ENCODE data around the gene NRARP. TPM values are rescaled to one million over a fixed set of nuclear protein-coding genes. Genes with fewer than 3 reads are reported as not detected.
A peak's percentile ranks its signal among the peaks of the same experiment; 100 is the strongest.

The NRARP gene
- polyA plus RNA-seq, 1 donor: 32.4 TPM

DNA sequence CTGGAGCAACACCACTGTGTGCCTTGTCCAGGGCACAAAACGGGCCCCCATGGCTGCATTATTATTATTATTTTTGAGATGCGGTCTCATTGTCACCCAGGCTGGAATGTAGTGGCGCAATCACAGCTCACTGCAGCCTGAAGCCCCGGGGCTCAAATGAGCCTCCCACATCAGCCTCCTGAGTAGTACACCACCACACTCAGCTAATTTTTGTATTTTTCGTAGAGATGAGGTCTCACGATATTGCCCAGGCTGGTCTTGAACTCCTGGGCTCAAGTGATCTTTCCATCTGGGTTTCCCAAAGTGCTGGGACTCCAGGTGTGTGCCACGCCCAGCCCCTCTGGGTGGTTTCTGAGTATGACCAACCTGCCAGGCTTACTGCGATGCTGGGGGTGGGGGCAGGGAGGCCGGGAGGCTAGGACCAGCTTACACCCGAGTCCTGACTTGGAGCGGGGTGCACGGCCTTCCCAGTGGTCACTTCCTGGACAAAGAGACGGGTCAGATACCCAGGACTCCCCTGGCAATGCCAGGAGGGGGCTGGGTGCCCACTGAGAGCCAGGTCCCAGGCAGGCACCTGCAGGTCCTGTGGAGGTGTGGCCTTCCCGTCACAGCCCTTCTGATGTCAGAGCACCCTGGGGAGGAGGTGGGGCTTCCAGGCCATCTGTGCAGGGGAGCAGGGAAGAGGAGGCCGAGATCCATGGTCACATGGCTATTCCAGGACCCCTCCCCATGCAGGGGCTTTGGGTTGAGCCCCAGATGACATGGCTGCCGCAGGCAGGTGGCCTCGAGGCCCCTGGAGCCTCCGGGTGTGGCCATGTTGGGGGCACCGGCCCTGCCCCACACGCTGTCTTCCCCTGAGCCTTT is 8.3 kb upstream of the NRARP start:
- DNase-seq: peak in 1 of 2 donors; percentile 84
- Histone ChIP-seq H3K27ac (ENCODE audit: low read length) (peak overlapping the region; percentile 97), H3K4me3 (ENCODE audit: low read length) (no peak overlapping the region), H3K36me3 (ENCODE audit: control insufficient read depth, insufficient read depth, low read length) (no peaks in the 10 kb centered on the region), H3K9me3 (ENCODE audit: control insufficient read depth, low read depth, low read length) (peaks cover 6% of the 10 kb centered on the region), H3K27me3 (ENCODE audit: control insufficient read depth, insufficient read depth, low read length) (no peaks in the 10 kb centered on the region), H3K4me1 (ENCODE audit: control insufficient read depth, insufficient read depth, low read length) (peaks cover 90% of the 10 kb centered on the region)
- no CpG with 5 or more reads among the region's 20 CpGs for WGBS (ENCODE audit: insufficient coverage, low lambda C conversion rate)

DNA sequence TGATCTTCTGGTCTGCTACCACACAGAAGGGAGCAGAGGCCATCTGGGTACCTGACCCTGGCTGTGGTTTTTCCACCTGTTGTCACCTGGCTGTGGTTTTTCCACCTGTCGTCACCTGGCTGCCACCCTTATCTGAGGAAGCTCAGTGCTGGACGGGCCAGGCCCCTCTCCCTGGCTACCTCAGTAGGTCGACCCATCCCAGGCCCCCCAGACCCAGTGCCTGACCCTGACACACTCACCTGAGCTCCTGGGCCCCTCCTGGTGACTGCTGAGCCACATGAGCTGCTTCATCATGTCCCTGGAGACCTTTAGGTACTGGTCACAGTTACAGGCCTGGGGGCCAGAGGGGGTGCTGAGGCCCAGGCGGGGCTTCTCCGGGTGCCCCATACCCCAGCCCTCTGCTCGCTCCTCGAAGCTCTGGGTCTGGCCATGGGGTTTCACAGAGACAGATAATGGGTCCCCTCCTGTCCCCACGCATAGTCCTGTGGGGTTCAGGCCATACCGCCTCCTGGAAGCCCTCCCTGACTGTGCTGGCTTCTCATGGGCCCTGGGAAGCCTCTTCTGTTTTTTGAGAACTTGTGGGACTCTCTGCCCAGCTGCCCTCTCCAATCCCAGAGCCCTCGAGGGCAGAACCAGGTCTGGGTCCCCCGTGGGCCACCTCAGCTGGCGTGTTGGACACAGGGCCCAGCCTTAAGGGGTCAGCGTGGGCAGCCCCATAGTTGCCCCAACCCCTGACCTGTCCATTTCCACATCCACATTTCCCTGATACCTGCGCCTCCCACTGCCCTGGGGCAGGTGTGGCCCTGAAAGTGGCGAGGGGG is 7.5 kb upstream of the NRARP start:
- no peak for DNase-seq
- Histone ChIP-seq H3K4me3 (ENCODE audit: low read length) (no peak overlapping the region), H3K36me3 (ENCODE audit: control insufficient read depth, insufficient read depth, low read length) (no peaks in the 10 kb centered on the region), H3K4me1 (ENCODE audit: control insufficient read depth, insufficient read depth, low read length) (peaks cover 89% of the 10 kb centered on the region), H3K27ac (ENCODE audit: low read length) (peak overlapping the region; percentile 97), H3K27me3 (ENCODE audit: control insufficient read depth, insufficient read depth, low read length) (no peaks in the 10 kb centered on the region), H3K9me3 (ENCODE audit: control insufficient read depth, low read depth, low read length) (peaks cover 2% of the 10 kb centered on the region)
- no CpG with 5 or more reads among the region's 15 CpGs for WGBS (ENCODE audit: insufficient coverage, low lambda C conversion rate)

DNA sequence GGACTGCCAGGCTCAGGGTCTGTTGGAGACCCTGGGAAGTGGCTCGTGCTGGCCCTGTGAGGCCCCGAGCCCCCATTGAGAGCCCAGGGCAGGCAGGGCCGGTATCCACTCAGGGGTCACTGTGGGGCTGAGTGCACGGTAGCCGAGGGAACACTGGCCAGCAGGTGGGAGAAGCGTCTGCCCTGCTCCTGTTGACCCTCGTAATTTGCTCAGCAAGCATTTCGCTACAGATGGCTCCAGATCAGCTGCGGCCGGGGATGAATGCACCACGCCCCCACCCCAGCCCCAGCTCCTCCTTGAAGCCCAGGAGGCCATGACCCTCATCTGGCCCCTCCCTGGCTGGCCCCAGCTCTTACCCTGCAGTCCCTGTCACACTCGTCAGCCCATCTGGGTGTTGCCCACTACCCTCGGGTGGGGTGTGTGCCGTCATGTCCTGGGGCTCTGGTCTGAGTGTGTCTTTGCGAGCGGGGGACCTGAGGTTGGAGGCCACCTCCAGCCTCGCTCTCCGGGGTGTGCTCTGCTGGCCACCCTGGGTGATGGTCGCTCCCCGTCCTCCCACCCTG is 6.1 kb upstream of the NRARP start:
- H3K27ac ChIP-seq (ENCODE audit: low read length): peak overlapping the region; percentile 85
- H3K4me1 ChIP-seq (ENCODE audit: control insufficient read depth, insufficient read depth, low read length): peaks cover 91% of the 10 kb centered on the region
- WGBS (ENCODE audit: insufficient coverage, low lambda C conversion rate): no CpG with 5 or more reads among the region's 20 CpGs
- peak in 1 of 2 donors; percentile 67 for DNase-seq
- no peaks in the 10 kb centered on the region for H3K36me3 ChIP-seq (ENCODE audit: control insufficient read depth, insufficient read depth, low read length)
- no peaks in the 10 kb centered on the region for H3K27me3 ChIP-seq (ENCODE audit: control insufficient read depth, insufficient read depth, low read length)
- H3K4me3 ChIP-seq (ENCODE audit: low read length): no peak overlapping the region
- peaks cover 2% of the 10 kb centered on the region for H3K9me3 ChIP-seq (ENCODE audit: control insufficient read depth, low read depth, low read length)

DNA sequence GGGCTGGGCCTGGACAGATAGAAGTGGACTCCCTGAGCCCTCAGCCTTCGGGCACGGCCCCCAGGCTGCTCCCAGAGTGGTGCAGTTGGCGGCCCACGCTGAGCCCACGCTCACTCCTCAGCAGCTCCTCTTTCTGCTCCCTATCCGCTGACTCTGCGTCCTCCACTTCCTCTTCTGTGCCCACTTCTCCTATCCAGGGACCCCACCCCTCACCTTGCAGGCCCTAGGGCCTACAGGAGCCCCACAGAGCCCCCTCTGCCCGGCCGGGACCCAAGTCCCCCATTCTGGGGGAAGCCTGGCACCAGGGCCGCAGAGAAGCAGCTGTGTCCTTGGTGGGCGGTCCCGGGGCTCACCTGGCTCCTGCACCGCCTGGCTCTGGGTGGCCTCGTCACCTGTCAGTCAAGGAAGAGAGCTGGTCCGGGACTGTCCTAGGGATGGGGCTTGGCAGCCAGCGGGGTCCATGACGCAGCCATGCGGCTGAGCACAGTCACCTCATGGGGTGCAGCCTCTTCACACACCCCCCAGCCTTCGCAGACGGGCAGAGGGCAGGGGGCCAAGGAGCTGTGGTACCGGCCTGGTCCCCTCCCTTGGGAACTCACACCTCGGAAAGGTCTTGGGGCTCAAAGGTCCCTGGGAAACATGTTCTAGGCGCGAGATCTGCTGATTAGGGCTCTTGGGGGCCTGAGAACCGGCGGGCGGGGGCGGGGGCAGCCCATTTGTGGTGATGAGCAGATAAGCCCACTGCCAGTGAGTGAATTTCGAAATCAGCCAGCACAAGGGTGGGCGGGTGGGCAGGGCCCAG is 5.4 kb upstream of the NRARP start:
- H3K4me3 ChIP-seq (ENCODE audit: low read length): peak overlapping the region; percentile 60
- no CpG with 5 or more reads among the region's 30 CpGs for WGBS (ENCODE audit: insufficient coverage, low lambda C conversion rate)
- DNase-seq: peak; percentile 79 to 89

DNA sequence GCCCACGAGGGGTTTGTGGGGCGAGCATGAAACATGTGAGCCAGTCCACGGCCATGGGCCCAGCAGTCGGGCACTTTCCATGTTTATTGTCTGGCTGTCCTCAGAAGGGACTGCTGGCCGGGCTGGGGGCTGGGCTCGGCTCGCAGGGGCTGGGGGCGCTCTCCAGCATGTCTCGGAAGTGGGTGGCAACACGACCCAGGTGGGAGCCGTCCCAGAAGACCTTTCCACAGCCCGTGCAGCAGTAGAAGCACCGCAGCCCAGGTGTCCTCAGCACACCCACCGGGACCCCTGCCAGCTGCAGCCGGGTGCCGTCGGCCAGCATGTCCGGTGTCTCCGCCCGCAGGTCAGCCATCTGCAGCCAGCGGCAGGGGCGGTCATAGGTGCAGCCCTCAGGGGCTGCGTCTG is 4.8 kb upstream of the NRARP start:
- Histone ChIP-seq H3K27ac (ENCODE audit: low read length) (peak overlapping the region; percentile 85), H3K36me3 (ENCODE audit: control insufficient read depth, insufficient read depth, low read length) (no peaks in the 10 kb centered on the region), H3K9me3 (ENCODE audit: control insufficient read depth, low read depth, low read length) (peaks cover 2% of the 10 kb centered on the region), H3K4me3 (ENCODE audit: low read length) (peak overlapping the region; percentile 60), H3K4me1 (ENCODE audit: control insufficient read depth, insufficient read depth, low read length) (peaks cover 83% of the 10 kb centered on the region), H3K27me3 (ENCODE audit: control insufficient read depth, insufficient read depth, low read length) (no peaks in the 10 kb centered on the region)
- peak in 1 of 2 donors; percentile 23 for DNase-seq
- WGBS (ENCODE audit: insufficient coverage, low lambda C conversion rate): no CpG with 5 or more reads among the region's 23 CpGs

More for the DNA sequence above, 5.4 kb upstream of the NRARP start:
- Histone ChIP-seq H3K36me3 (ENCODE audit: control insufficient read depth, insufficient read depth, low read length) (no peaks in the 10 kb centered on the region), H3K9me3 (ENCODE audit: control insufficient read depth, low read depth, low read length) (peaks cover 2% of the 10 kb centered on the region), H3K27ac (ENCODE audit: low read length) (peak overlapping the region; percentile 85), H3K27me3 (ENCODE audit: control insufficient read depth, insufficient read depth, low read length) (no peaks in the 10 kb centered on the region), H3K4me1 (ENCODE audit: control insufficient read depth, insufficient read depth, low read length) (peaks cover 89% of the 10 kb centered on the region)

DNA sequence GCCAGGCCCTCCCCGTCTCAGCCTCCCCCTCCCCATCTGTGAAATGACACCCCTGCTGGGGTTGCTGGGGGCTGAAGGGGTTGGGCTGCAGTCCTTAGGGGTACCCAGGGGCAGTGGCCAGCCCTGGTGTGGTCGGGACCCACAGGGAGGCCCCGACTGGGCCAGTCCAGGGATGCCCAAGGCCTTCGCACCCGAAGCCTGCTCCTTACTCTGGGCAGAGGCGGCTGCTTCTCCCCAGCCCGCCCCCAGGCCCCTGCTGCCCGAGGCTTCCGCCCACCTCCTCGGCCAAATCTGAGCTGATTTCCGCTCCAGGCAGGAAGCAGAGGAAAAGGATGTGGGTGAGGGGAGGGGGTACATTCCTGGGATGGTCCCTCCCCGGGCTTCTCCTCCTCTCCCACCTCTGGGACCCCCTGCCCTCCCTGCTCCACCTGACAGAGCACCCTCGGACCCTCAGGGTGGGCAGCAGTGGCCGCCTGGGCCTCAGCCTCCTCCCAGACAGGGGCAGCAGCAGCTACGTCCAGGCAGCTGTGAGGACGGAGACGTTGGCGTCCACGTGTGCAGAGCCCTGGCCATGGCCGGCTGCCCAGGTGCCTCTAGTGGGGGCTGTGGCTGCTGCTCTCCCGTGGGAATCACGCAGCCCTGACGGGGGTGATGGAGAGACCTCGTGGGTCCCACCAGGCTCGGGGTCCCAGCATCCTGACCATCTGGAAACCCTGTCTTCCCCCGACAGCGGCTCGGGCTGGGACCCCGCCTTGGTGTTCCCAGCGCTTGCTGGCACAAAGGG is 4.2 kb upstream of the NRARP start:
- DNase-seq: peak in 1 of 2 donors; percentile 35
- no CpG with 5 or more reads among the region's 30 CpGs for WGBS (ENCODE audit: insufficient coverage, low lambda C conversion rate)
- peak overlapping the region; percentile 60 for H3K4me3 ChIP-seq (ENCODE audit: low read length)
- H3K27ac ChIP-seq (ENCODE audit: low read length): peak overlapping the region; percentile 85
- H3K9me3 ChIP-seq (ENCODE audit: control insufficient read depth, low read depth, low read length): no peaks in the 10 kb centered on the region
- peaks cover 77% of the 10 kb centered on the region for H3K4me1 ChIP-seq (ENCODE audit: control insufficient read depth, insufficient read depth, low read length)
- H3K36me3 ChIP-seq (ENCODE audit: control insufficient read depth, insufficient read depth, low read length): no peaks in the 10 kb centered on the region
- H3K27me3 ChIP-seq (ENCODE audit: control insufficient read depth, insufficient read depth, low read length): no peaks in the 10 kb centered on the region

DNA sequence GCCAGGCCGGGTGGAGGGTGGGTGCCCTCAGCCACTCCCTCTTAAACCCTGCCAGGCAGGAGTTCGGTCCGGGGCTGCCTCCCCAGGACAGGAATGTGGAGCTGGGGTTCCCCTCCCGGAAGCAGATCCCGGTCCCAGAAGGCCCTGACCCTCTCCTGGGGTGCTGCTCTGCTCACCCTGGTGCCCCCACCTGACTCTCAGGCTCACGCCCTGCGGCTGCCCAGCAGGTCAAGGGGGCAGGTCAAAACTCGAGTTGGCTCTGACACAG is 3.7 kb upstream of the NRARP start:
- WGBS (ENCODE audit: insufficient coverage, low lambda C conversion rate): no CpG with 5 or more reads among the region's 8 CpGs
- no peak for DNase-seq
- H3K9me3 ChIP-seq (ENCODE audit: control insufficient read depth, low read depth, low read length): no peaks in the 10 kb centered on the region
- no peaks in the 10 kb centered on the region for H3K36me3 ChIP-seq (ENCODE audit: control insufficient read depth, insufficient read depth, low read length)
- H3K27me3 ChIP-seq (ENCODE audit: control insufficient read depth, insufficient read depth, low read length): no peaks in the 10 kb centered on the region
- peak overlapping the region; percentile 60 for H3K4me3 ChIP-seq (ENCODE audit: low read length)
- H3K27ac ChIP-seq (ENCODE audit: low read length): peak overlapping the region; percentile 85
- H3K4me1 ChIP-seq (ENCODE audit: control insufficient read depth, insufficient read depth, low read length): peaks cover 72% of the 10 kb centered on the region

GRCh38 chr9:137305060-137305797 is 3.2 kb upstream of the NRARP start:
- H3K4me3 ChIP-seq (ENCODE audit: low read length): peak overlapping the region; percentile 60
- WGBS (ENCODE audit: insufficient coverage, low lambda C conversion rate): no CpG with 5 or more reads among the region's 36 CpGs
- H3K4me1 ChIP-seq (ENCODE audit: control insufficient read depth, insufficient read depth, low read length): peaks cover 67% of the 10 kb centered on the region
- DNase-seq: peak; percentile 68 to 75
- H3K27me3 ChIP-seq (ENCODE audit: control insufficient read depth, insufficient read depth, low read length): no peaks in the 10 kb centered on the region
- H3K9me3 ChIP-seq (ENCODE audit: control insufficient read depth, low read depth, low read length): no peaks in the 10 kb centered on the region
- H3K27ac ChIP-seq (ENCODE audit: low read length): peak overlapping the region; percentile 85
- no peaks in the 10 kb centered on the region for H3K36me3 ChIP-seq (ENCODE audit: control insufficient read depth, insufficient read depth, low read length)
